ENCODE measurements around the gene ATAD3C. TPM values are rescaled to one million over a fixed set of nuclear protein-coding genes. Genes with fewer than 3 reads are reported as not detected.
"Not testable (repeated sequence)": the region's sequence is repeated elsewhere in the genome, so short reads cannot be mapped to it uniquely, and the experiment has no call there.

ATAD3C gene
- total RNA-seq, 3 donors from 2014 or later (not counting 1 experiment from before 2014, with no cell fraction given), result 0.13 to 2.2 (median 1.5) TPM

GRCh38 chr1:1451696-1452364 lies 2.3 kb downstream of the ATAD3C start:
- TF ChIP-seq CTCF (IDR thresholded peaks at IDR 0.05), result no peak
- Histone ChIP-seq H3K27me3 (ENCODE audit: control insufficient read depth, insufficient read depth, low read length) (no peaks in the 10 kb centered on the region), H3K4me3 (ENCODE audit: low read length) (no peak overlapping the region), H3K27ac (ENCODE audit: low read length) (no peak overlapping the region), H3K9me3 (ENCODE audit: control insufficient read depth, insufficient read depth, low read length) (no peaks in the 10 kb centered on the region), H3K4me1 (ENCODE audit: control insufficient read depth, insufficient read depth, low read length) (no peaks in the 10 kb centered on the region), H3K36me3 (ENCODE audit: control insufficient read depth, insufficient read depth, low read length) (no peaks in the 10 kb centered on the region)
- H3K4me3 Mint-ChIP-seq, result no peak overlapping the region
- intact Hi-C loops (cut with micrococcal nuclease), result no loop called here
- DNase-seq (no peak), ATAC-seq (no peak)
- H3K27ac Mint-ChIP-seq, result no peak overlapping the region
- no peaks in the 10 kb centered on the region for H3K36me3 Mint-ChIP-seq
- no peaks in the 10 kb centered on the region for H3K4me1 Mint-ChIP-seq
- H3K27me3 Mint-ChIP-seq (ENCODE audit: low read depth in 2 of 2), result peaks cover 0 to 5% of the 10 kb centered on the region in 2 donors
- no peaks in the 10 kb centered on the region for H3K9me3 Mint-ChIP-seq
- WGBS (ENCODE audit: insufficient coverage), result 88% methylated on average over 26 of the region's 26 CpGs

GRCh38 chr1:1452365-1452739 lies 2.9 kb downstream of the ATAD3C start:
- H3K27ac Mint-ChIP-seq; H3K4me1 Mint-ChIP-seq; DNase-seq; H3K36me3 ChIP-seq (ENCODE audit: control insufficient read depth, insufficient read depth, low read length); H3K9me3 Mint-ChIP-seq; H3K4me3 Mint-ChIP-seq; H3K27me3 ChIP-seq (ENCODE audit: control insufficient read depth, insufficient read depth, low read length); H3K9me3 ChIP-seq (ENCODE audit: control insufficient read depth, insufficient read depth, low read length); H3K36me3 Mint-ChIP-seq; H3K4me3 ChIP-seq (ENCODE audit: low read length); H3K4me1 ChIP-seq (ENCODE audit: control insufficient read depth, insufficient read depth, low read length); intact Hi-C loops (cut with micrococcal nuclease); H3K27me3 Mint-ChIP-seq (ENCODE audit: low read depth in 2 of 2); ATAC-seq; H3K27ac ChIP-seq (ENCODE audit: low read length): not testable (repeated sequence)
- 75% methylated on average over 8 of the region's 8 CpGs for WGBS (ENCODE audit: insufficient coverage)

- Mint-ChIP-seq H3K27me3 (ENCODE audit: low read depth in 2 of 2) (peaks cover 0 to 5% of the 10 kb centered on the region in 2 donors), H3K4me3 (no peak overlapping the region), H3K27ac (no peak overlapping the region), H3K9me3 (no peaks in the 10 kb centered on the region), H3K36me3 (no peaks in the 10 kb centered on the region), H3K4me1 (no peaks in the 10 kb centered on the region)
- Histone ChIP-seq H3K9me3 (ENCODE audit: control insufficient read depth, insufficient read depth, low read length) (no peaks in the 10 kb centered on the region), H3K27me3 (ENCODE audit: control insufficient read depth, insufficient read depth, low read length) (no peaks in the 10 kb centered on the region), H3K4me1 (ENCODE audit: control insufficient read depth, insufficient read depth, low read length) (no peaks in the 10 kb centered on the region), H3K36me3 (ENCODE audit: control insufficient read depth, insufficient read depth, low read length) (no peaks in the 10 kb centered on the region), H3K27ac (ENCODE audit: low read length) (no peak overlapping the region), H3K4me3 (ENCODE audit: low read length) (no peak overlapping the region)
- TF ChIP-seq CTCF (IDR thresholded peaks at IDR 0.05), result no peak
- DNase-seq (no peak), ATAC-seq (no peak)
- intact Hi-C loops (cut with micrococcal nuclease), result no loop called here
- 95% methylated on average over 16 of the region's 16 CpGs for WGBS (ENCODE audit: insufficient coverage)
Observed at GRCh38 chr1:1452882-1453281, 3.4 kb downstream of the ATAD3C start.

GRCh38 chr1:1454286-1455056 lies 5.0 kb downstream of the ATAD3C start:
- H3K4me1 ChIP-seq (ENCODE audit: control insufficient read depth, insufficient read depth, low read length); H3K4me1 Mint-ChIP-seq; H3K36me3 Mint-ChIP-seq; H3K4me3 ChIP-seq (ENCODE audit: low read length); ATAC-seq; H3K36me3 ChIP-seq (ENCODE audit: control insufficient read depth, insufficient read depth, low read length); H3K27me3 ChIP-seq (ENCODE audit: control insufficient read depth, insufficient read depth, low read length); intact Hi-C loops (cut with micrococcal nuclease); H3K4me3 Mint-ChIP-seq; H3K27ac Mint-ChIP-seq; DNase-seq; H3K9me3 ChIP-seq (ENCODE audit: control insufficient read depth, insufficient read depth, low read length); H3K27me3 Mint-ChIP-seq (ENCODE audit: low read depth in 2 of 2); H3K9me3 Mint-ChIP-seq; H3K27ac ChIP-seq (ENCODE audit: low read length): not testable (repeated sequence)
- 79% methylated on average over 33 of the region's 41 CpGs for WGBS (ENCODE audit: insufficient coverage)

Measured in natural killer cell (primary cell).